ENCODE measurements around the gene TXK. TPM values are rescaled to one million over a fixed set of nuclear protein-coding genes. Genes with fewer than 3 reads are reported as not detected.
A peak's percentile ranks its signal among the peaks of the same experiment; 100 is the strongest.

TXK gene
- 1 to 10 TPM in 5 of 6 experiments, under 1 TPM in 1; 0.62 to 2.5 (median 1.5) TPM for total RNA-seq
- long read RNA-seq: 0 reads

- no peaks in the 10 kb centered on the region for H3K9me3 ChIP-seq
- no peaks in the 10 kb centered on the region for H3K27me3 ChIP-seq
- H3K27ac ChIP-seq: no peak within 1 kb of the TSS
- no peaks in the 10 kb centered on the region for H3K4me1 ChIP-seq
- DNase-seq (no peak), ATAC-seq (no peak)
- no peak within 1 kb of the TSS for H3K4me3 ChIP-seq
- TF ChIP-seq POLR2A (IDR thresholded peaks at IDR 0.05) (no peak), CTCF (IDR thresholded peaks at IDR 0.05) (no peak)
- peaks cover 0 to 21% (median 0%) of the 10 kb centered on the region in 4 donors for H3K36me3 ChIP-seq
- intact Hi-C loops (cut with DNase I): no loop called here
- 73% methylated on average over 5 of the region's 5 CpGs for WGBS (ENCODE audit: insufficient coverage, low coverage, low lambda C conversion rate, missing lambda C conversion rate)
Measured at GRCh38 chr4:48134081-48134480, at the start of gene TXK. TSS of gene TXK (minus strand) at chr4:48134250. CDS start at chr4:48134170, 80 bp downstream.

- DNase-seq: no peak
- no peak for TF ChIP-seq CTCF (IDR thresholded peaks at IDR 0.05)
- no peak for TF ChIP-seq POLR2A (IDR thresholded peaks at IDR 0.05)
- H3K27me3 ChIP-seq: no peaks in the 10 kb centered on the region
- H3K27ac ChIP-seq: no peak overlapping the region
- H3K9me3 ChIP-seq: no peaks in the 10 kb centered on the region
- no peak overlapping the region for H3K4me3 ChIP-seq
- no peak for ATAC-seq
- no peaks in the 10 kb centered on the region for H3K36me3 ChIP-seq
- no peaks in the 10 kb centered on the region for H3K4me1 ChIP-seq
- intact Hi-C loops (cut with DNase I): no loop called here
Measured at GRCh38 chr4:48180234-48180633, 46.2 kb upstream of the TXK start.

GRCh38 chr4:48178931-48179330, 44.9 kb upstream of the TXK start:
- DNase-seq: no peak
- no peak overlapping the region for H3K4me3 ChIP-seq
- TF ChIP-seq CTCF (IDR thresholded peaks at IDR 0.05) (no peak), POLR2A (IDR thresholded peaks at IDR 0.05) (no peak)
- no peak for ATAC-seq
- 74% methylated on average over 4 of the region's 4 CpGs for WGBS (ENCODE audit: insufficient coverage, low coverage, low lambda C conversion rate, missing lambda C conversion rate)
- no peak overlapping the region for H3K27ac ChIP-seq
- H3K9me3 ChIP-seq: no peaks in the 10 kb centered on the region
- no peaks in the 10 kb centered on the region for H3K36me3 ChIP-seq
- intact Hi-C loops (cut with DNase I): no loop called here
- no peaks in the 10 kb centered on the region for H3K27me3 ChIP-seq
- H3K4me1 ChIP-seq: no peaks in the 10 kb centered on the region

GRCh38 chr4:48175806-48176205, 41.8 kb upstream of the TXK start:
- no peak overlapping the region for H3K4me3 ChIP-seq
- H3K9me3 ChIP-seq: no peaks in the 10 kb centered on the region
- no peaks in the 10 kb centered on the region for H3K27me3 ChIP-seq
- DNase-seq (no peak), ATAC-seq (peak in 1 of 4 donors; percentile 60)
- no peaks in the 10 kb centered on the region for H3K4me1 ChIP-seq
- no peak overlapping the region for H3K27ac ChIP-seq
- TF ChIP-seq POLR2A (IDR thresholded peaks at IDR 0.05): no peak
- no peak for TF ChIP-seq CTCF (IDR thresholded peaks at IDR 0.05)
- intact Hi-C loops (cut with DNase I): no loop called here
- H3K36me3 ChIP-seq: no peaks in the 10 kb centered on the region

- Histone ChIP-seq H3K36me3 (no peaks in the 10 kb centered on the region), H3K27ac (no peak overlapping the region), H3K4me1 (no peaks in the 10 kb centered on the region), H3K9me3 (no peaks in the 10 kb centered on the region), H3K4me3 (no peak overlapping the region), H3K27me3 (no peaks in the 10 kb centered on the region)
- no peak for TF ChIP-seq CTCF (IDR thresholded peaks at IDR 0.05)
- intact Hi-C loops (cut with DNase I): no loop called here
- WGBS (ENCODE audit: insufficient coverage, low coverage, low lambda C conversion rate, missing lambda C conversion rate): 92% methylated on average over 4 of the region's 7 CpGs
- ATAC-seq: no peak
- DNase-seq: no peak
Measured at GRCh38 chr4:48175328-48175727, 41.3 kb upstream of the TXK start.

Measured in right lobe of liver (tissue), 6 donors.